AG04450 (cell line): ENCODE results near the gene TDRD9. TPM values are rescaled to one million over a fixed set of nuclear protein-coding genes. Genes with fewer than 3 reads are reported as not detected.
"Not testable (repeated sequence)": the region's sequence is repeated elsewhere in the genome, so short reads cannot be mapped to it uniquely, and the experiment has no call there.

Experiments used
- CTCF ChIA-PET: fragments of 300-600, 350-600 bp; formaldehyde crosslinking; extraction: SDS; loops from one replicate; lab custom pipeline; 2022; ENCODE audit warnings: antibody characterized with exemption, inconsistent platforms; lab: Charles Lee
- POLR2A ChIA-PET: fragments of 350-600 bp; formaldehyde crosslinking; extraction: SDS; loops from one replicate; lab custom pipeline; 2021; ENCODE audit warnings: antibody characterized with exemption, inconsistent platforms; lab: Yijun Ruan, JAX
- DNase-seq: peaks from one replicate; pipeline ENCODE4 v3.0.0-alpha.2; 2011; ENCODE audit warnings: low read depth, low spot score
- H3K27ac ChIP-seq: one replicate; pipeline ENCODE4 v1.5.1; 2012; ENCODE audit warnings: low read depth, low read length, control low read depth
- H3K27me3 ChIP-seq: one replicate; pipeline ENCODE4 v1.6.0; 2012; ENCODE audit warnings: low read length; ENCODE audit not compliant: control insufficient read depth, insufficient read depth
- H3K4me3 ChIP-seq: 2 replicates; pipeline ENCODE4 v1.5.1; 2011; ENCODE audit warnings: mild to moderate bottlenecking, low read depth, low read length, control low read depth
- H3K9me3 ChIP-seq: 2 replicates; pipeline ENCODE4 v1.5.1; 2012; ENCODE audit warnings: low read length; ENCODE audit not compliant: control insufficient read depth, insufficient read depth
- CTCF ChIP-seq: IDR thresholded peaks from 2 replicates; pipeline ENCODE4 v1.5.1; 2011; ENCODE audit warnings: low read depth, low read length, control low read depth, inconsistent platforms
- polyA plus RNA-seq: library from polyadenylated mRNA; depleted of rRNA; stranded (reverse); fragments of >200 nt; gene quantifications from 2 replicates; pipeline ENCODE4 v1.2.3, GENCODE V29; 2011

The TDRD9 gene
- polyA plus RNA-seq, 1 experiment: 0.05 TPM

GRCh38 chr14:103910984-103911383 lies 17.3 kb upstream of the TDRD9 start:
- TF ChIP-seq CTCF: no peak
- Histone ChIP-seq H3K27me3 (no peaks in the 10 kb centered on the region), H3K27ac (no peak overlapping the region), H3K4me3 (no peak overlapping the region), H3K9me3 (no peaks in the 10 kb centered on the region)
- ChIA-PET POLR2A (no interaction called here), CTCF (interaction anchor here (0.5 to 6.0 kb wide), 7 partner anchors 10 to 611 kb away, joined by 3 to 33 read pairs (median 7); a partner anchor contains a TSS)
- DNase-seq: no peak

- ChIA-PET POLR2A (no interaction called here), CTCF (interaction anchor here (0.8 kb wide), 1 partner anchor 104 kb away, joined by 3 read pairs; no protein-coding TSS in a partner anchor)
- Histone ChIP-seq H3K4me3 (no peak overlapping the region), H3K9me3 (no peaks in the 10 kb centered on the region), H3K27ac (no peak overlapping the region), H3K27me3 (no peaks in the 10 kb centered on the region)
- DNase-seq: no peak
- no peak for TF ChIP-seq CTCF
Measured at GRCh38 chr14:103915616-103916015, 12.6 kb upstream of the TDRD9 start.

- DNase-seq: no peak
- H3K9me3 ChIP-seq: peaks cover 4% of the 10 kb centered on the region; the same call in 1 of the 2 replicates
- H3K27me3 ChIP-seq: no peaks in the 10 kb centered on the region
- H3K27ac ChIP-seq: no peak overlapping the region
- POLR2A ChIA-PET: interaction anchor here (0.6 kb wide), 1 partner anchor 24 kb away, joined by 8 read pairs; no protein-coding TSS in a partner anchor
- TF ChIP-seq CTCF: no peak
- CTCF ChIA-PET: interaction anchor here (0.8 to 2.6 kb wide), 3 partner anchors 12 to 105 kb away, joined by 3 to 20 read pairs (median 3); no protein-coding TSS in a partner anchor
- no peak overlapping the region for H3K4me3 ChIP-seq
Measured at GRCh38 chr14:103916636-103917262, 11.5 kb upstream of the TDRD9 start.

GRCh38 chr14:103920981-103921854 lies 7.0 kb upstream of the TDRD9 start:
- ChIA-PET POLR2A (no interaction called here), CTCF (interaction anchor here (0.6 to 3.5 kb wide), 25 partner anchors 10 to 203 kb away, joined by 3 to 25 read pairs (median 4); partner anchors contain the start of gene RD3L)
- H3K27ac ChIP-seq: peak overlapping the region; percentile 11
- H3K9me3 ChIP-seq: peaks cover 4% of the 10 kb centered on the region; the same call in 1 of the 2 replicates
- H3K4me3 ChIP-seq: peak overlapping the region; percentile 100
- peak; percentile 68 for DNase-seq
- peak; percentile 96 for TF ChIP-seq CTCF
- H3K27me3 ChIP-seq: peaks cover 7% of the 10 kb centered on the region

- CTCF ChIA-PET: interaction anchor here (0.5 to 3.5 kb wide), 21 partner anchors 8 to 204 kb away, joined by 3 to 17 read pairs (median 4); partner anchors contain the start of gene RD3L
- H3K9me3 ChIP-seq, DNase-seq, H3K27ac ChIP-seq, POLR2A ChIA-PET, H3K27me3 ChIP-seq: not testable (repeated sequence)
- H3K4me3 ChIP-seq: peak overlapping the region; percentile 38; the same call in 1 of the 2 replicates
Measured at GRCh38 chr14:103921855-103922200, 6.4 kb upstream of the TDRD9 start.
